Measurements from ENCODE around the gene ALDH1L2. TPM values are rescaled to one million over a fixed set of nuclear protein-coding genes. Genes with fewer than 3 reads are reported as not detected.

ALDH1L2 gene
- total and polyA plus RNA-seq, 9 of the 15 experiments (the other 6 are each of a cell fraction or from before 2014, with no cell fraction given), result 1.1 to 9.9 (median 3.8) TPM

DNA sequence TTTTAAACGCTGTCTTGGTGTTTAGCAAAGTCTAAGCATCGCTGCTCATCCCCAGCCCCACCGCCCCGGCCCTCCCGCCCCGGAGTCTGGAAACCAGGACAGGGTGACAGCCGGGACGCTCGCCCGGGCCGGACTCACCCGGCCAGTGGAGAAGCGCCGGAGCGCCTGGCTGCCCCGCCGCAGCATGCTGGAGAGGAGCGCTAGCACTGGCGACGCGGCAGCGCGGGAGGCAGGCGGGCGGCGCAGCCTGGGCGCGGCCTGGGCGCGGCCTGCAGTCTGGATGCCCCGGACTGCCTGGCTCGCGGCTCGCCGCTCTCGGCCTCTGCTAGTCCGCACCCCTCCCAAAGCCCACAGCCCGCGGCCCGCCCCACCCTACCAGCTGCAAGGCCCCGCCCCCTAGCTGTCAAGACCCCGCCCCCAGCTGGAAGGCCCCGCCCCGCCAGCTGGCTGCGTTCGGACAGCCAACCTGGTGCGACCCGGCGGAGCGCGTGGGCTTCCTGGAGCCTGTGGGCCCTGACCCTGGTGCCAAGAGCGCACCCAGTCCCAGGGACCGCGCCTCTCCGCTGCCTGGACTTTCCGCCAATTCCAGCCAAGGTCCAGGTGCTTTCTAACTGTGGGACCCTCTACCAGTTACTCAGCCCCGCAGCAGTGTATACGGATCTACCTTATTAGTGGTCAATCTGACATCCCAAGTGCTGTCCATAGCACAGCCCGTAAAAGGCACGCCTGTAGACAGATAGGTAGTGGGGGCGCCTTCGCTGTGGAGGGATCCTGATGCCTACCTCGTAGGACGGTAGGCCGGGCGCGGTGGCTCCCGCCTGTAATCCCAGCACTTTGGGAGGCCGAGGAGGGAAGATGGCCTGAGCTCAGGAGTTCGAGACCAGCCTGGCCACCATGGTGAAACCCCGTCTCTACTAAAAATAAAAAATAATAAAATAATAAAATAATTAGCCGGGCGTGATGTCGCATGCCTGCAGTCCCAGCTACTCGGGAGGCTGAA lies at the start of gene ALDH1L2 (continued):
- no peak for TF ChIP-seq HDAC8 (tag; IDR thresholded peaks at IDR 0.05)
- TF ChIP-seq TAF9B (IDR thresholded peaks at IDR 0.05; ENCODE audit: partially characterized antibody), result no peak
- no peak for TF ChIP-seq ETV1 (tag; conservative IDR thresholded peaks at IDR 0.05; ENCODE audit: low read depth)
- TF ChIP-seq TAF15 (IDR thresholded peaks at IDR 0.05; ENCODE audit: low read depth, low read length), result no peak
- no peak for TF ChIP-seq HDGF (IDR thresholded peaks at IDR 0.05)
- TF ChIP-seq CTBP1 (IDR thresholded peaks at IDR 0.05; ENCODE audit: borderline replicate concordance), result peak; percentile 45; the same call in 1 of the 2 replicates
- TF ChIP-seq HOXB6 (CRISPR knock-in tag; IDR thresholded peaks at IDR 0.05; ENCODE audit: borderline replicate concordance), result no peak
- TF ChIP-seq ZNF778 (CRISPR knock-in tag; IDR thresholded peaks at IDR 0.05), result no peak
- peak; percentile 63 for TF ChIP-seq CCNT2 (IDR thresholded peaks at IDR 0.05; ENCODE audit: borderline replicate concordance, extremely low read depth, insufficient read length, low read depth, low read length)
- TF ChIP-seq CBX1 (IDR thresholded peaks at IDR 0.05; ENCODE audit: low read depth), result 0 out of 2 replicates have a peak, but pooled peaks have one; percentile 45
- TF ChIP-seq NFE2 (IDR thresholded peaks at IDR 0.05; ENCODE audit: low read depth), result no peak
- TF ChIP-seq, protein P1, sequence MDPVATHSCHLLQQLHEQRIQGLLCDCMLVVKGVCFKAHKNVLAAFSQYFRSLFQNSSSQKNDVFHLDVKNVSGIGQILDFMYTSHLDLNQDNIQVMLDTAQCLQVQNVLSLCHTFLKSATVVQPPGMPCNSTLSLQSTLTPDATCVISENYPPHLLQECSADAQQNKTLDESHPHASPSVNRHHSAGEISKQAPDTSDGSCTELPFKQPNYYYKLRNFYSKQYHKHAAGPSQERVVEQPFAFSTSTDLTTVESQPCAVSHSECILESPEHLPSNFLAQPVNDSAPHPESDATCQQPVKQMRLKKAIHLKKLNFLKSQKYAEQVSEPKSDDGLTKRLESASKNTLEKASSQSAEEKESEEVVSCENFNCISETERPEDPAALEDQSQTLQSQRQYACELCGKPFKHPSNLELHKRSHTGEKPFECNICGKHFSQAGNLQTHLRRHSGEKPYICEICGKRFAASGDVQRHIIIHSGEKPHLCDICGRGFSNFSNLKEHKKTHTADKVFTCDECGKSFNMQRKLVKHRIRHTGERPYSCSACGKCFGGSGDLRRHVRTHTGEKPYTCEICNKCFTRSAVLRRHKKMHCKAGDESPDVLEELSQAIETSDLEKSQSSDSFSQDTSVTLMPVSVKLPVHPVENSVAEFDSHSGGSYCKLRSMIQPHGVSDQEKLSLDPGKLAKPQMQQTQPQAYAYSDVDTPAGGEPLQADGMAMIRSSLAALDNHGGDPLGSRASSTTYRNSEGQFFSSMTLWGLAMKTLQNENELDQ (CRISPR knock-in tag; IDR thresholded peaks at IDR 0.05; ENCODE audit: borderline replicate concordance), result no peak
- TF ChIP-seq NCOA6 (IDR thresholded peaks at IDR 0.05), result no peak
- TF ChIP-seq, protein P2, sequence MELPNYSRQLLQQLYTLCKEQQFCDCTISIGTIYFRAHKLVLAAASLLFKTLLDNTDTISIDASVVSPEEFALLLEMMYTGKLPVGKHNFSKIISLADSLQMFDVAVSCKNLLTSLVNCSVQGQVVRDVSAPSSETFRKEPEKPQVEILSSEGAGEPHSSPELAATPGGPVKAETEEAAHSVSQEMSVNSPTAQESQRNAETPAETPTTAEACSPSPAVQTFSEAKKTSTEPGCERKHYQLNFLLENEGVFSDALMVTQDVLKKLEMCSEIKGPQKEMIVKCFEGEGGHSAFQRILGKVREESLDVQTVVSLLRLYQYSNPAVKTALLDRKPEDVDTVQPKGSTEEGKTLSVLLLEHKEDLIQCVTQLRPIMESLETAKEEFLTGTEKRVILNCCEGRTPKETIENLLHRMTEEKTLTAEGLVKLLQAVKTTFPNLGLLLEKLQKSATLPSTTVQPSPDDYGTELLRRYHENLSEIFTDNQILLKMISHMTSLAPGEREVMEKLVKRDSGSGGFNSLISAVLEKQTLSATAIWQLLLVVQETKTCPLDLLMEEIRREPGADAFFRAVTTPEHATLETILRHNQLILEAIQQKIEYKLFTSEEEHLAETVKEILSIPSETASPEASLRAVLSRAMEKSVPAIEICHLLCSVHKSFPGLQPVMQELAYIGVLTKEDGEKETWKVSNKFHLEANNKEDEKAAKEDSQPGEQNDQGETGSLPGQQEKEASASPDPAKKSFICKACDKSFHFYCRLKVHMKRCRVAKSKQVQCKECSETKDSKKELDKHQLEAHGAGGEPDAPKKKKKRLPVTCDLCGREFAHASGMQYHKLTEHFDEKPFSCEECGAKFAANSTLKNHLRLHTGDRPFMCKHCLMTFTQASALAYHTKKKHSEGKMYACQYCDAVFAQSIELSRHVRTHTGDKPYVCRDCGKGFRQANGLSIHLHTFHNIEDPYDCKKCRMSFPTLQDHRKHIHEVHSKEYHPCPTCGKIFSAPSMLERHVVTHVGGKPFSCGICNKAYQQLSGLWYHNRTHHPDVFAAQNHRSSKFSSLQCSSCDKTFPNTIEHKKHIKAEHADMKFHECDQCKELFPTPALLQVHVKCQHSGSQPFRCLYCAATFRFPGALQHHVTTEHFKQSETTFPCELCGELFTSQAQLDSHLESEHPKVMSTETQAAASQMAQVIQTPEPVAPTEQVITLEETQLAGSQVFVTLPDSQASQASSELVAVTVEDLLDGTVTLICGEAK (IDR thresholded peaks at IDR 0.05), result no peak
- TF ChIP-seq, protein P2 (CRISPR knock-in tag; IDR thresholded peaks at IDR 0.05), result no peak
- TF ChIP-seq ZNF77 (CRISPR knock-in tag; IDR thresholded peaks at IDR 0.05), result no peak
- TF ChIP-seq MCM5 (IDR thresholded peaks at IDR 0.05; ENCODE audit: low read depth), result no peak

All from K562 (cell line).